Esophagus squamous epithelium (tissue), 5 donors: ENCODE data around the gene KCNB1. TPM values are rescaled to one million over a fixed set of nuclear protein-coding genes. Genes with fewer than 3 reads are reported as not detected.

ENCODE experiments used
- DNase-seq: peaks from one replicate; lab custom pipeline; 2025; lab: John Stamatoyannopoulos, UW
- H3K27ac ChIP-seq, 4 donors: fragments of 200-600 bp; sonication (generic); one replicate each; pipeline ENCODE4 v1.5.1; 2016 to 2019; ENCODE audit warnings: mild to moderate bottlenecking in 1 of 4
- H3K27me3 ChIP-seq, 4 donors: fragments of 200-600 bp; sonication (generic); 1 replicate in 3 of 4; 2 replicates in 1 of 4; pipeline versions ENCODE4 v1.5.1 to v1.6.0; 2017 to 2021; ENCODE audit warnings: antibody characterized with exemption in 1 of 4
- H3K36me3 ChIP-seq, 3 donors: fragments of 200-600 bp; sonication (generic); one replicate each; pipeline ENCODE4 v1.5.1; 2016 to 2019
- H3K4me1 ChIP-seq, 3 donors: fragments of 200-600 bp; sonication (generic); one replicate each; pipeline ENCODE4 v1.5.1; 2017 to 2019
- H3K4me3 ChIP-seq, 4 donors: fragments of 200-600 bp; sonication (generic); 1 replicate in 3 of 4; 2 replicates in 1 of 4; pipeline ENCODE4 v1.5.1; 2016 to 2019; ENCODE audit warnings: mild to moderate bottlenecking in 2 of 4, moderate library complexity in 1 of 4
- H3K9me3 ChIP-seq, 3 donors: fragments of 200-600 bp; sonication (generic); one replicate each; pipeline ENCODE4 v1.5.1; 2016 to 2019
- CTCF ChIP-seq, 6 experiments: fragments of 450-650 bp in 4 of 6; fragments of 200-600 bp in 2 of 6; sonication (generic) in 2 of 6; IDR thresholded peaks; one replicate each; pipeline ENCODE4 v1.5.1; 2016 to 2019; ENCODE audit warnings: antibody characterized with exemption in 6 of 6, mild to moderate bottlenecking in 4 of 6, moderate library complexity in 4 of 6
- POLR2A ChIP-seq, 4 donors: fragments of 450-650 bp; IDR thresholded peaks; one replicate each; pipeline ENCODE4 v1.6.1; 2017; ENCODE audit warnings: antibody characterized with exemption in 4 of 4, mild to moderate bottlenecking in 4 of 4, moderate library complexity in 3 of 4
- WGBS, 2 donors: methylation state at CpG; one replicate each; pipeline ENCODE4 v1.1.5; 2018; 5-methylcytosine and 5-hydroxymethylcytosine counted together
- intact Hi-C: fragments of 100-400 bp; cut with DNase I; formaldehyde crosslinking; loops from one replicate; pipeline ENCODE4 v1.15.0; 2022
- total RNA-seq, 4 donors: library from RNA; depleted of rRNA; stranded (reverse); fragments of >200 nt; gene quantifications; one replicate each; pipeline ENCODE4 v1.1.0, GENCODE V29; 2016
- donor health status: DM: yes; HTN: yes; CAD: no.

KCNB1 gene
- total RNA-seq, 4 donors from 2014 or later, result 0.11 to 3.6 (median 1.1) TPM

DNA sequence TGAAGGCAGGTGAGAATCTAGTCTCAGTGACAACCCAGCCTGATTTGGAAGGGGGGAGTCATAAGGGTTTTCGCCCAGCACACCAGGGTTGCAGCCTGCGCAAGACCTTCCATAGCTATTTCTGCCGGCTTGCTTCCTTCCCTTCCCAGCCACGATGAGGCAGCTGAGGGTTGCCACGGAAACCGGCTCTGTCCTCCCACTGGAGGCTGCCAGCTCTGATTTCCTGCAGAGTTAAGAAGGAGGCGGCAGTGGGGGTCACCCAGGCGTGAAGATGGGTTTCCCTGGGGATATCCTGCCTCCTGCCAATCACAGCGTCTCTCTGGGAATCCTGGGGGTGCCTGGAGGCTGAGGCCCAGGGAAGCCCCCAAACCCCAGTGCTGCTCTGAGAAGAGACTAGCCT lies 23.1 kb upstream of the KCNB1 start:
- TF ChIP-seq POLR2A (IDR thresholded peaks at IDR 0.05), result no peak
- no peak for TF ChIP-seq CTCF (IDR thresholded peaks at IDR 0.05)
- Histone ChIP-seq H3K27ac (no peak overlapping the region), H3K4me3 (no peak overlapping the region), H3K4me1 (peaks cover 0 to 20% (median 4%) of the 10 kb centered on the region in 3 donors), H3K27me3 (peaks cover 0 to 35% (median 0%) of the 10 kb centered on the region in 4 donors), H3K9me3 (no peaks in the 10 kb centered on the region), H3K36me3 (peaks cover 0 to 10% (median 0%) of the 10 kb centered on the region in 3 donors)
- DNase-seq, result no peak
- intact Hi-C loops, result no loop called here
- 19 to 80% methylated on average over 1 to 5 of the region's 9 CpGs for WGBS, 2 donors

- Histone ChIP-seq H3K4me1 (peaks cover 0 to 9% (median 0%) of the 10 kb centered on the region in 3 donors), H3K36me3 (peaks cover 0 to 10% (median 0%) of the 10 kb centered on the region in 3 donors), H3K9me3 (no peaks in the 10 kb centered on the region), H3K27ac (no peak overlapping the region), H3K27me3 (peaks cover 0 to 39% (median 0%) of the 10 kb centered on the region in 4 donors), H3K4me3 (no peak overlapping the region)
- 62 to 74% methylated on average over 5 to 6 of the region's 6 CpGs for WGBS, 2 donors
- no peak for TF ChIP-seq CTCF (IDR thresholded peaks at IDR 0.05)
- TF ChIP-seq POLR2A (IDR thresholded peaks at IDR 0.05), result no peak
- no peak for DNase-seq
- intact Hi-C loops, result no loop called here
These were observed 20.7 kb upstream of the KCNB1 start for GRCh38 chr20:49503176-49503575.

GRCh38 chr20:49501917-49502316 lies 19.4 kb upstream of the KCNB1 start:
- intact Hi-C loops, result no loop called here
- H3K36me3 ChIP-seq, result peaks cover 0 to 3% (median 0%) of the 10 kb centered on the region in 3 donors
- H3K4me3 ChIP-seq, result no peak overlapping the region
- peaks cover 0 to 40% (median 0%) of the 10 kb centered on the region in 4 donors for H3K27me3 ChIP-seq
- H3K4me1 ChIP-seq, result no peaks in the 10 kb centered on the region
- 43 to 91% methylated on average over 2 to 3 of the region's 3 CpGs for WGBS, 2 donors
- H3K27ac ChIP-seq, result no peak overlapping the region
- no peak for DNase-seq
- TF ChIP-seq CTCF (IDR thresholded peaks at IDR 0.05) (no peak), POLR2A (IDR thresholded peaks at IDR 0.05) (no peak)
- H3K9me3 ChIP-seq, result no peaks in the 10 kb centered on the region

GRCh38 chr20:49497398-49497669 lies 14.9 kb upstream of the KCNB1 start:
- H3K27me3 ChIP-seq, result peaks cover 0 to 30% (median 0%) of the 10 kb centered on the region in 4 donors
- DNase-seq, result no peak
- TF ChIP-seq CTCF (IDR thresholded peaks at IDR 0.05) (no peak), POLR2A (IDR thresholded peaks at IDR 0.05) (no peak)
- H3K4me3 ChIP-seq, result no peak overlapping the region
- no peaks in the 10 kb centered on the region for H3K4me1 ChIP-seq
- H3K9me3 ChIP-seq, result no peaks in the 10 kb centered on the region
- no CpG with 5 or more reads among the region's 1 CpG for WGBS, 2 donors
- intact Hi-C loops, result no loop called here
- H3K27ac ChIP-seq, result no peak overlapping the region
- no peaks in the 10 kb centered on the region for H3K36me3 ChIP-seq

DNA sequence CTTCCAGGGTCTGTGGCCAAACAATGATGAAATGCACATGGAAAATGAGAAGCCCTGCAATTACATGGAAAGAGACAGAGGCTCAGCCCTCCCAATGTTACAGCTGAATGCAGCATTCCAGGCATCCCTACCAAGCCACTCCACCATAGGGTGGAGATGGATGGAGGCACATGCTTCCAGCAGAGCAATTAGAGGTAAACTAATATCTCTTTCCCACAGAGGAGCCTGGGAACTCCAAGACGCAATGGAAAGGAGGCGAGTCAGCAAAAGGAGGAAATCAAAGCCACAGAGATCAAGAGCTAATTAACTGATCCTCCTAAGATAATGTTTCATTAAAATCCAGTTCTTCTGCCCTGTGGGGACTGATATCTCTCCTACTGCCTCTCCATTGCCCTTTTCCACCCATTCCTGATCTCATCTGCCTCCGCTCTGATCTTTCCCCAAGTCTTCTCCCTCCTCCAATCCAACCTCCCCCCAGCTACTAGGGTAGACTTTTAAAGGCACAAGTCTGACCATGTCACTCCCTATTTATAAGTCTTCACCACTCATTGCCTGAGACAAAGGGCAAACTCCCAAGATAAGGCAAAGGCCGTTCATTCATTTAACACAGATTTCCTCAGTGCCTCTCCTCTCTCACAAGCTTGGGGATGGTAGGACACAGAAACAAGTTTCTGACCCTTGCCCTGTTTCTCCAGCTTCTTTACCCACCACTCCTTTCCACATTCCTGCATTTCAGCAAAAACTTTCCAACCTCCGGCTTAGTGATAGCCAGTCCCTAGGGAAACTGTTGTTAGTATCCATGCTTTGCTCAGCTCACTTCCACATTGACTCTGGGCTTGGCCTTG lies 14.3 kb upstream of the KCNB1 start:
- Histone ChIP-seq H3K9me3 (no peaks in the 10 kb centered on the region), H3K27me3 (peaks cover 0 to 34% (median 0%) of the 10 kb centered on the region in 4 donors), H3K36me3 (no peaks in the 10 kb centered on the region), H3K4me1 (no peaks in the 10 kb centered on the region), H3K4me3 (no peak overlapping the region), H3K27ac (no peak overlapping the region)
- WGBS, 2 donors, result 71 to 72% methylated on average over 5 of the region's 5 CpGs
- intact Hi-C loops, result no loop called here
- no peak for DNase-seq
- TF ChIP-seq CTCF (IDR thresholded peaks at IDR 0.05) (no peak), POLR2A (IDR thresholded peaks at IDR 0.05) (no peak)
